ENCODE measurements around the gene PATZ1.
A peak's percentile ranks its signal among the peaks of the same experiment; 100 is the strongest.
"Not testable (repeated sequence)": the region's sequence is repeated elsewhere in the genome, so short reads cannot be mapped to it uniquely, and the experiment has no call there.

PATZ1 gene

GRCh38 chr22:31346255-31346732, at the start of gene PATZ1:
PATZ1 (minus strand) TSS chr22:31346346; CDS start chr22:31345602, 744 bp downstream.
- DNase-seq (ENCODE audit: low read depth in 2 of 2, low spot score in 1 of 2), result peak; percentile 46 to 67

- DNase-seq (ENCODE audit: low read depth in 2 of 2, low spot score in 1 of 2), result no peak
Observed at GRCh38 chr22:31394326-31394725, 48.2 kb upstream of the PATZ1 start.

- DNase-seq (ENCODE audit: low read depth in 2 of 2, low spot score in 1 of 2), result no peak
Observed at GRCh38 chr22:31393893-31394292, 47.7 kb upstream of the PATZ1 start.

- DNase-seq (ENCODE audit: low read depth in 2 of 2, low spot score in 1 of 2), result not testable (repeated sequence)
Observed at GRCh38 chr22:31378651-31379050, 32.5 kb upstream of the PATZ1 start.

- no peak for DNase-seq (ENCODE audit: low read depth in 2 of 2, low spot score in 1 of 2)
Observed at GRCh38 chr22:31378123-31378522, 32.0 kb upstream of the PATZ1 start.

GRCh38 chr22:31377612-31378011, 31.5 kb upstream of the PATZ1 start:
- no peak for DNase-seq (ENCODE audit: low read depth in 2 of 2, low spot score in 1 of 2)

- DNase-seq (ENCODE audit: low read depth in 2 of 2, low spot score in 1 of 2), result no peak
Observed at GRCh38 chr22:31367426-31367825, 21.3 kb upstream of the PATZ1 start.

- no peak for DNase-seq (ENCODE audit: low read depth in 2 of 2, low spot score in 1 of 2)
Observed at GRCh38 chr22:31363885-31364465, 17.8 kb upstream of the PATZ1 start.

GRCh38 chr22:31361743-31362142, 15.6 kb upstream of the PATZ1 start:
- no peak for DNase-seq (ENCODE audit: low read depth in 2 of 2, low spot score in 1 of 2)

- DNase-seq (ENCODE audit: low read depth in 2 of 2, low spot score in 1 of 2), result no peak
Observed at GRCh38 chr22:31360029-31360428, 13.9 kb upstream of the PATZ1 start.

- no peak for DNase-seq (ENCODE audit: low read depth in 2 of 2, low spot score in 1 of 2)
Observed at GRCh38 chr22:31354515-31354914, 8.4 kb upstream of the PATZ1 start.

- DNase-seq (ENCODE audit: low read depth in 2 of 2, low spot score in 1 of 2), result no peak
Observed at GRCh38 chr22:31350410-31350863, 4.3 kb upstream of the PATZ1 start.

- no peak for DNase-seq (ENCODE audit: low read depth in 2 of 2, low spot score in 1 of 2)
Observed at GRCh38 chr22:31349960-31350359, 3.8 kb upstream of the PATZ1 start.

- DNase-seq (ENCODE audit: low read depth in 2 of 2, low spot score in 1 of 2), result no peak
Observed at GRCh38 chr22:31348766-31349165, 2.6 kb upstream of the PATZ1 start.

GRCh38 chr22:31348009-31348337, 1.8 kb upstream of the PATZ1 start:
- DNase-seq (ENCODE audit: low read depth in 2 of 2, low spot score in 1 of 2), result not testable (repeated sequence)

- DNase-seq (ENCODE audit: low read depth in 2 of 2, low spot score in 1 of 2), result peak in 1 of 2 donors; percentile 21
Observed at GRCh38 chr22:31347251-31348008, 1.3 kb upstream of the PATZ1 start.

GRCh38 chr22:31346733-31347250, 646 bp upstream of the PATZ1 start:
- no peak for DNase-seq (ENCODE audit: low read depth in 2 of 2, low spot score in 1 of 2)

- peak; percentile 70 to 73 for DNase-seq (ENCODE audit: low read depth in 2 of 2, low spot score in 1 of 2)
Observed at GRCh38 chr22:31345331-31346254, 553 bp downstream of the PATZ1 start.

GRCh38 chr22:31344578-31345330, 1.4 kb downstream of the PATZ1 start:
- no peak for DNase-seq (ENCODE audit: low read depth in 2 of 2, low spot score in 1 of 2)

- DNase-seq (ENCODE audit: low read depth in 2 of 2, low spot score in 1 of 2), result no peak
Observed at GRCh38 chr22:31344256-31344577, 1.9 kb downstream of the PATZ1 start.

All from stimulated activated CD8-positive, alpha-beta memory T cell treated with anti-CD3 and anti-CD28 coated beads, Interleukin-4, amount 100 ng/mL, for 4 hours (primary cell).